HG03108 (cell line): ENCODE results near the gene EBF3.
"Not testable (repeated sequence)": the region's sequence is repeated elsewhere in the genome, so short reads cannot be mapped to it uniquely, and the experiment has no call there.

Experiments
- ATAC-seq: cut with Tn5 transposase; IDR thresholded peaks from one replicate; pipeline ENCODE4 v1.9.1; 2021; ENCODE audit warnings: moderate library complexity; ENCODE audit not compliant: unreplicated experiment

EBF3 gene

DNA sequence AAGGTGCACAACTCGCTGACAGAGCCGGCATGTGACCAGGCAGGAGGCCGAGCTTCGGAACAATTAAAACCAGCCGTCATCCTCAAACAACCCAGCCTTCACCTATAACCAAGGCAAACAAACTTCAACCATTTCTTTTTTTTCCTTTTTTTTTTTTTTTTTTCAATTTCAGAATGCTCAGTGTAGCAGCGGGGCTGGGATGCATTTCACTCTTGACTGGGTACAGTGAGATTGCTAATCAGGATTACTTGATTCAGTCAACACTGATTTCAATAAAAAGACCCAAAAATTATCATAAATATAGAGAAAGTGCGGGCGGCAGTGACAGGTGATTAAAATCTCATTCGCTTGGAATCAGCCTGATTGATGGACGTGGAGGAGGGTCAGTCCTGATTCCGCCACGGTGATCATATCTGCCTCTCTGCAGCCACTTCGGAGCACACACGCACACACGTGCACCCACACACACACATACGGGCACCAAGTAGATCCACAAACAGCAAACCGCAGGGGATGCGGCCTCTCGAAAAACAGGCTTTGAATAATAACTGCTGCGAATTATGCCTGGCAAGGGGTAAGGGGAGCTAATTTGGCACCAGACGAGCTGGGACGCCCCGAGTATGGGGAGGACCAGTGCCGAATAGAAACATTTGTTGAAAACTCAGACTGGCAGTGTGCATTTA is 31.2 kb downstream of the EBF3 start:
- ATAC-seq = no peak

DNA sequence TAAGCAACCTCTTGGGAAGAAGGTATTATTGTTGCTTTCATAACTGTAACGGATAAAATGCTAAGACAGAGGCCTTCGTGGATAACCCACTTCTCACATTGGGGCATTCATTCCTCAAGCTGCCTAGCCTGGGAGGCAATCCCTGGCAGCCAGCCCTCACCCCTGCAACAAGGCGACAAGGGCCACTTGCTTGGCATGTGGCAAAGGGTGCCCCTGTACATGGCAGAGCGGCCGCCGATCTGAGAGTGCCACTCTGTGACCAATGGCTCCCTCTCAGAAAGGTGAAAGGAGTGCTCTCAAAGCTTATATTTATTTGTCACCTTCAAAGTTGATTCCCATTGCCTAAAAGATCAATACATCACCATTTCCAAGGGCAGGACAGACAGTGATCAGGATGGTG is 31.9 kb downstream of the EBF3 start:
- no peak for ATAC-seq

DNA sequence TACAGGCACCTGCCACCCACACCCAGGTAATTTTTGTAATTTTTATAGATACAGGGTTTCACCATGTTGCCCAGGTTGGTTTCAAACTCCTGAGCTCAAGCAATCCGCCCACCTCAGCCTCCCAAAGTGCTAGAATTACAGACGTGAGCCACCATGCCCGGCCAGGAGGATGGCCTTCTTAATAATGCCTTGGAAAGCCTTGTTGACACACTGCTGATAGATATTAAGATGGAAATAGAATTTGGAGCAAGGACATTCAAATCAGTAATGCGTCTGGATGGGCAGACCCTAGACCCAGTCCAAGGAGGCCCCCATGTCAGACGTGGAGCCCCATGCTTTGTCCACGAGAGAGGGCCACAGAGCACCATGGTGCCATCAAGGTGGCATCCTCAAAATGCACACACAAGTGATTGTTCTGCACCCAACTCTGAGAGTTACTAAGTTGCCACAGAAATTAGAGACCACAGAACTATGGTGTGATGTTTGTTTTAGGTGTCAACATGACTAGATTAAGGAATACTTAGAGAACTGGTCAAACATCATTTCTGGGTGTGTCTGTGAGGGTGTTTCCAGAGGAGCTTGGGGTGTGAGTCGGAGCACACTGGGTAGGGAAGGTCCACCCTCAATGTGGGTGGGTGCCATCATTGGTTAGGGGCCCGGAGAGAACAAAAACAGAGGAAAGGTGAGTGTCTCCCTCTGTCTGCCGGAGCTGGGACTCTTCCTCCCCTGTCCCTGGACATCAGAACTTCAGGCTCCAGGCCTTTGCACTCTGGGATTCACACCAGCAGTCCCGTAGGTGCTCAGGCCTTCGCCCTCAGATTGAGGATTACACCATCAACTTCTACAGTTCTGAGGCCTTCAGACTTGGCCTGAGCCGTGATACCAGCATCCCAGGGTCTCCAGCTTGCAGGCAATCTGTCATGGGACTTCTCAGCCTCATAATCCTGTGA is 34.5 kb downstream of the EBF3 start:
- no peak for ATAC-seq

DNA sequence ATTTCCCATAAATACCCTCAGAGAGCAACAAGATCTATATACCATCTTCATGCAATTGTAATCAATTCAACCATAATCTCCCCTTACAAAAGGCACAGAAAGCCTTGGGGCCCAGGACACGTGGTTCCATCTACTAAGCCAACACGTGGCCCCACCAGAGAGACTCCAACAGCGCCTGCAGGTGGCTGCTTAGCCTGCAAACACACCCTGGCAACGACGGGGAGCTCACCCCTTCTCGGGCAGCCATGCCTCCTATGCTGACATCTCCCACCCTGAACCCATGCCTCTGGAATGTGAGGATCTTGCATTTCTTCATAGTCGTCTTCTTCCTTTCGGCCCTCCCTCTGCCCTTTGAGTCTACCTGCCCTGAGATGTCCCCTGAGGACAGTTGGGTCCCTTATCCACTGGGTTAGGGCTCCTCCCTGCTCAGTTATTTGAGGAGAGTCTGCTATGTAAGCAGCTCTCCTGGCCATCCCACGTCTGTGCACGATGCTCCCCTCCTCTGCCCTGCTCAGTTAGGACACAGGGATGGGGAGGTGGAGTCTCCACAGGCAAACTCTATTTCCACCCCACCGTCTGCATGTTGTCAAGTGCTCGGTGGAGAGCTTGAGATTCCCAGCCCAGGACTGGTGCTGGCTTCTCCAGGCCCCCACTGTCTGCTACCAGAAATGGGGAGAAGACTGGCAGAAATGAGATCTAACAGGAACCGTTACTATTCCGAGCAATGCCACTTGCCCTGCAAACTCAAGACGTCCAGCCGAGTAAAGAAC is 36.5 kb downstream of the EBF3 start:
- no peak for ATAC-seq

DNA sequence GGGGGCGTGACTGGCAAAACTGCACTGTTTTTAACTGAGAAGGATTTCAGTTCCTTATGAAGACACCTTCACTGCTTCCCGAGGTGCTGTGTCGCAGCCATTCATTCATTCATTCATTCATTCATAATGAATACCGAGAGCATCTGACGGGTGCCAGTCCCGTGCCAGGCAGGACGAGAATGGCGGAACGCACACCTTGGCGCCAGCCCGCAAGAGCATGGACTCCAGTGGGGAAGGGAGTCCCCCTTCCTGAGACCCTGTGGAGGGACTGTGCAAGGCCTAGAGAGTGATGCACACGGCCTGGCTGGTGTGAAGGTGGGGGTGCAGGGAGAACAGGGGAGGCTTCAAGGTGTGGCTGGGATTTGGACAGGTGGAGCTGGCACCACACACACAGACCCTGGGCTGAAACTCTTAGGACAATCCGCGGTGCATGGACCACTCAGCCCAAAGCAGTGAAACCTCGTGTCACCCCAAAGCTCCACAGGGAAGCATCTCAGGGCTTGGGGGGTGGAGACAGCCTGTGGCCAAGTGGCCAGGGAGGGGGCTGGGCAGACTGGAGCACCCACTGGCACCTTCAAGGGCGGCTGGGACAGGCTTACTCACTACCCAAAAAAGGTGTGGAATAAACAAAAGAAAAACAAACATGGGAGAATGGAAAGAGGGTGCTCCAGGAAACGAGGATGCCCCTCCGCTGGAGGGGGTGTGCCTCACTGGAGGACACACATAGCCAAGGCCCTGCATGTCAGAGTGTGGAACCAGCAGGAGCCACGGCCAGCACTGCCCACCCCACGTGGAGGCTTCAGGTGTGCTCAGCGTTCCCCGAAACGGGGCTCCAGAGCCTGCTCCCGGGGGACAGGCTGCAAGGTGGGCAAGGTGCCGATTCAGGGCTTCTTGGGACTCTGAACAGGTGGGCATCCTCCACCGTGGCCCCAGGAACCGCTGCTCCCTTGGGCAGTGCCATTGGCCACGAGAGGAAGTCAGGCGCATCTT is 37.7 kb downstream of the EBF3 start:
- ATAC-seq = no peak

DNA sequence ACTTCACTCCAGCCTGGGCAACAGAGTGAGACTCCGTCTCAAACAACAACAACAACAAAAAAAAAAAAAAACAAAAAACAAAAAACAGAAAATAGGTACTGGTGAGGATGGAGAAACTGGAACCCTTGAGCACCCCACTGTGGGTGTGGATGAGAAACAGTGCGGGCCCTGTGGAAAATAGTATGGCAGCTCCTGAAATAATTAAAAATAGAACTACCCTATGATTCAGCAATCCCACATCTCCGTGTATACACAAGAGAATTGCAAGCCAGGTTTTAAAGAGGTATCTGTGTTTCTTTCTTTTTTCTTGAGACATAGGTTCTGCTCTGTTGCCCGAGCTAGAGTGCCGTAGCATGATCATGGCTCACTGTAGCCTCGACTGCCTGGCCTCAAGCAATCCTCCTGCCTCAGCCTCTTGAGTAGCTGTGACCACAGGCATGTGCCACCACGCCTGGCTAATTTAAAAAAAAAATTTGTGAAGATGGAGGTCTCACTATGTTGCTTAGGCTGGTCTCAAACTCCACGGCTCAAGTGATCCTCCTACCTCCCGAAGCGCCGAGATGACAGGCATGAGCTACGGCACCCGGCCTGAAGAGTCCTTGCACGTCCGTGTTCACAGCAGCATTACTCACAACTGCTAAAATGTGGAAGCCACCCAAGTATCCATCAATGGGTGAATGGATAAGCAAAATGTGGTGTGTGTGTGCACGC is 39.5 kb downstream of the EBF3 start:
- ATAC-seq = no peak

DNA sequence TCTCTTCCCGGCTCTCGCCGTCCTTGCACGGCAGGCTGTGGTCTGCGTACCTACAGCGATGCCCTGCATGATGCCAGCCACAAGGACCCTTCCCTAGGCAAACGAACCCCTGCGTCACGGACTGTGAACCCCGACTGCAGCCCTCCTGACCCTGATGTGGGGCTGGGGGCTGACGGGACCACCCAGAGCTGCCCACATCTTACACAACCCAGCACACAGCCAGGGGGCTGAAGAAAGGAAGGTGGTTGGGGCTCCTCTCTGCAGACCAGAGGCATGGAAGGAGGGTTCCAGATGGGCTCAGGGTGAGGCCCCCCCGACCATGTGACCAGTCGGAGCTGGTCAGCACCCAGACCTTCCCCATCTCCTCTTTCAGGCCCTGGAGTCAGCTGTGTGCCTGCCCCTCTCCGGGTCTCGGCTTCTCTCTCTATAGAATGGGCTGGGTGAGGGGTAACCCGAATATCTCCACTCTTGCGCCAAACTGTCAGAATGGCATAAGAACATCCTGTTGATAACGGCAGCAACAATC is 41.4 kb downstream of the EBF3 start:
- no peak for ATAC-seq

DNA sequence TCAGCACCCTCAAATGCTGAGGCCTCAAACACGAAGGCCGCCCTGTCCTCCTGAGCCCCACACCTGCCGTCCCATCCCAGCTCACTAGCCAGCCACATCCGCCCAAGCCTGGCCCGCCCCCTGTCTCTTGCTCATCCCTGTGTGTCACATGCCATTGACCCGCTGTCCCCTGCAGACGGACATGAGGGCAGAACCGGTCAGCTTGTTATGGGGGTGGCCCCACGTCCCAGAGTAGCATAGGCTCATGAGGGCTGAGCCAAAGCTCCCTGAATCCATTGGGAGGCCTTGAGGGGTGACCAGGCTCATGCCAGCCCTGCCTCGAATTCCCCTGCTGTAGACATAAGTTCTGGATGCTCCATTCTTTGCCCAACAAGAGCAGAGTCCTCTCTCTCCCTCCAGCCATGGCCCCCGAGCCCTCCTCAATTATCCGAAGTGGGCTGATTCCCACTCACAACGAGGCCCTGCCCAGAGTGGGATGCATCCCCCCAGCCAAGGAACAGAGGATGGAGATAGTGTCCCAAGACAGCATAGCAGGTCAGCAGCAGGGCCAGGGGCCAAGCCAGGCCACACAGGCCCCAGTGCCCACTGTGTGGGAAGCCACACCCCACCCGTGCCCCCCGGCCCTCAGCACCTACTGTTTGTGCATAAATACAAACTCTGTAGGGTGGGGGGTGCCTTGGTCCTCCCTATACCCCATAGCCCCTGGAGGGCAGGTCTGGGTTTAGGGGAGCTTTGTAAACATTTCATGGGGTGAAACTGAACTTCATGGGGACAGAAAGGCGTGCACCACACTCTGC is 42.1 kb downstream of the EBF3 start:
- no peak for ATAC-seq

DNA sequence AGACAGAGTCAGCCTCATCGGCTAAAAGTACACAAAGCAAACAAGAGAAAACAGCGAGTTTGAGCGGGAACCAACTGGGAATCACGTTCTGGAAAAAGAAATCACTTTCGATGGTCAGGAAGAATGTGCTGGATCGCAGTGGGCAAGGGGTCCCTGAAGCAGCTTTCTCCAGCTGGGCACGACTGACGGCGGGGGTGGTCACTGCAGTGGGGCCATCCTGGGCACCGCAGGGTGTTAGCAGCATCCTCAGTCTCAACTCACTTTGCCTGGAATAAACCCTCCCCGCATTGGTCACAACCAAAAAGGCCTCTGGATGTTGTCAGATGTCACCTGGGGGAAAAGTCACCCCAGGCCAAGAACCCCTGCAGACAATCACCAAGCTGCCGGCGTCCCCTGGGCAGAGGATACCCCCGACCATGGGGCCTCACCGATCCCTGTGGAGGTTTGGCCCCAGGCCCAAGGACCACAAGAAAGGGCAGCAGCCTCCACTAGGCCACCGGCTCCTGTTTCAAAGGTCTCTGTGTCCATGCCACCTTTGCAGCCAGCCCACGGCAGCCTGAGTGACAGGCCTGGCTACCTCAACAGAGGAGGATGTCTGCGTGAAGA is 42.9 kb downstream of the EBF3 start:
- ATAC-seq = no peak

DNA sequence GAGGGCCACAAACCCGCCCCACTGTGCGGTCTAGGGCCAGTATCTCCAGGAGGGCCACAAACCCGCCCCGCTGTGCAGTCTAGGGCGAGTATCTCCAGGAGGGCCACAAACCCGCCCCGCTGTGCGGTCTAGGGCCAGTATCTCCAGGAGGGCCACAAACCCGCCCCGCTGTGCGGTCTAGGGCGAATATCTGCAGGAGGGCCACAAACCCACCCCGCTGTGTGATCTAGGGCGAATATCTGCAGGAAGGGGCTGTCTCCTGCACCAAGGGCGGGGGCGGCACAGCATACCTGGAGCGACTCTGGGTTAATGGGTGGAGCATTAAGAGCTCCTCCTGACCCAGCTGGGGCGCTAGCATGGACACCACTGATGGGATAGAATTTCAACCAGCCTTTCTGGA is 43.9 kb downstream of the EBF3 start:
- ATAC-seq = not testable (repeated sequence)

DNA sequence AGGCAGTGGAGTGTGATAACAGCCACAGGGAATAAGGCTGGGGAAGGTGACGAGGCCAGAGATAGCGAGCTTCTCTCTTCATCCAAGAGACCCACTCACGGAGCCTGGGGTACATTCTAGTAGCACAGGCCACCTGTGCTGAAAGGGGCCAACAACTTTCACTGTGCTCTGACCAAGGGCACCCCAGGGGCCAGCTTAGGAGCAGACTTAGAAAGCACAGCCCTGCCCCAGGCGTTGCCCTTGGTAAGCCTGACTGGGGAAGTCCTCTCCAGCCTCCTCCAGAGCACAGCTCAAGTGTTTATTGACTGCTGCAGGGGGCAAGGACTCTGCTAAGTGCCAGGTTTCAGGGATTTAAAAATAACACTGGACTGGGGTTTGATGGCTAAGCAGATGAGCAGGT is 44.7 kb downstream of the EBF3 start:
- ATAC-seq = no peak

DNA sequence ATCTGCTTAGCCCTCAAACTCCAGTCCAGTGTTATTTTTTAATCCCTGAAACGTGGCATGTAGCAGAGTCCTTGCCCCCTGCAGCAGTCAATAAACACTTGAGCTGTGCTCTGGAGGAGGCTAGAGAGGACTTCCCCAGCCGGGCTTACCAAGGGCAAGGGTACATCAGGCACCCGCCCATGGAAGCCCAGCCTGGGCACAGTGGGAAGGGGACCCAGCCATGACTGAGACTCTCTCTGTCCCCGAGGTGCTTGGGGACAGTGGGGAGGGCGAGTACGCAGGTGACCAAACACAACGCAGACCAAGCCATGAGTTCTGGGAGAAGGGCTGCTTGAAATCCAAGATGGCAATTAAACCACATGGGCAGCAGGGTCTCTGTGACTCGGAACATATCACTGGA is 45.2 kb downstream of the EBF3 start:
- no peak for ATAC-seq

DNA sequence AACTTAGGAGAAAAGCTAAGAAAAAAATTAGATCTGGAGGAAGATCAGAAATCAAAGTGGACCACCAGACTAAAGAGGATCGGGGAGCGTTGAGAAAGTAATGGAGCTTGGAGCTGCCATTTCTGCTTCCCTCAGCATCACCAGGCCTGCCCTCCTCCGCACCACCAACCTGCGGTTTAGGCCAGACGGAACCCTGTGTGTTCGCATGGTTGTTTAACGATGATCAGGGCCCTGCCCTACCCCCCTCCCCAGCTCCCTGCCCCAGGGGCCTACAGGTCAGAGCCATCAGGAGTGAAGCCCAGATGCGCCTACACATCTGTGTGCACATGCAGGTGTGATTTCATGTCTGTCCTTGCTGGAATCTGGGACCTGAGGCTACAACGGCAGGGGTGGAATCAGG is 45.7 kb downstream of the EBF3 start:
- no peak for ATAC-seq

DNA sequence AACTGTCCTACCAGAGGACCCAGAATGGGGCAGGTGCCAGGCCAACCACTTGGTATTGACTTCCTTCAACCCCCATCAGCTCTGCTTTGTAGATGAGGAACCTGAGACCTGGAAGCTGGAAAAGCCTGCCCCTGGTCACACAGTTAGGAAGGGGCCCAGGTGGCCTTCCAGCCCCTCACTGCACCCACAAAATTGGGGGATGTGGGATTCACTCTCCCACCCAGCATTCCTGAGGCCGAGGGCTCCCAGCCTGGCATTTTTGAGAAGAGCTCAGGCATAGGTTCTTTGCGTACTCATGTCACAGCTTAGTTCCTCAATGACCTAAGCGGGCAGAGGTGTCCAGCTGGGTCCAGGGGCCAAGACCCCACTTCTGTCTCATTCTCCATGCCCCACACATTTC is 46.1 kb downstream of the EBF3 start:
- ATAC-seq = no peak

DNA sequence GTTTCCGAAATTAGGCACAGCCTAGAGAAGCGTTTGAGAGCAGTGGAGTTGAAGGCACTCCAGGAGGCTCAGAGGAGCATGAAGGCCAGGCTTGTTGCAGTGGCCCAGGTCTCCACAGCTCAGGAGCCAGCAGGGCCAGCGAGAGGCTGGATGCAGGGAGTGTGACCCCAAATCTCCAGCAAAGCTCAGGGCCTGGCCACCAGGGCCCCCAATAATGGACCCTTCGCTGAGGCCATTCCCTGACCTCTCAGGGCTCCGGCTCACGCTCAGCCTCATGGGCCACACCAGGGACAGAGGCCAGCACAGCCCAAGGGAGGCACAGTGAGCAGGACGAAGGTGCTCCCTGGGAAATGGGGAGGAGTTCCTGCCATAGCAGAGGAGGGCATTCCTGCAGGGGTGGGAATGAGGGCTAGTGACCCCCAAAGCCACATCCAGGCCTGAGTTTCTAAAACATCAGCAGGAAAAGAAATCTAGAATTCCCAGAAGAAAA is 47.5 kb downstream of the EBF3 start:
- ATAC-seq = no peak

DNA sequence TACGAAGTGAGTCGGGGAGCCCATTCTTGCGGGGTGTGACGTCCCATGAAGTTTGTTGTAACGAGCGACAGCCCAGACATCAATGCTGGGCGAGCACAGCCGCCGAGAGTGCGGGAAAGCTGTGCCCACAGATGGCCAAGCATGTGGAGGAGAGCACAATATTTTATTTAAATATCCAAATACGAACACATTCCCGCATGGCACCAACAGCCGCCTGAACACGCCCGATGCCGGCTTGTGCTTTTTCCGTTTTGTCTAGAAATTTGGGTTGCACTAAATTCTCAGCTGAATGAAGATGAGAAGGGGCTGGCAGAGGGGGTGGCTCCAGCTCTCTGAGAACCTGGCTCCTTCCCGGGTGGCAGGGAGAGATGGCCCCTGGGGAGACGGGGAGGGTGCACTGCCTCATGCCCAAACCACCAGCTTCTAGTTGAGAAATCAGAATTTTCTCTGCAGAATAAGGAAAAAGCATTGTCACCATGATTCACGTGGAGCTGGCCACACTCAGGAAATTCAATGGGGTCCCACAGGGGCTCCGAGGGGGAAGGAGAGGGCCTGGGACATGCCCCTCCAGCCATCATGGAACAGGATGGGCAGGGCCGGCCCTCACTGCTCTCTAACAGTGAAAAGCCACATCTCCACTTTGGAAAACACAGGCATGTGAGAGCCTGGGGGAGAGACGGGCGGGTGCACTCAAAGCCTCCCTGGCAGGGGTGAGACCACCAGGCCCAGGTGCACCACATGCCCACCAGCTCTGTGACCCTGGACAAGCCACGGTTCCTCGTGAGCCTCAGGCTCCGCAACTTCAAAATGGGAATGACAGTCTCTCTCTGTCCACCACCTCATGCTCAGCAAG is 48.3 kb downstream of the EBF3 start:
- ATAC-seq = no peak

DNA sequence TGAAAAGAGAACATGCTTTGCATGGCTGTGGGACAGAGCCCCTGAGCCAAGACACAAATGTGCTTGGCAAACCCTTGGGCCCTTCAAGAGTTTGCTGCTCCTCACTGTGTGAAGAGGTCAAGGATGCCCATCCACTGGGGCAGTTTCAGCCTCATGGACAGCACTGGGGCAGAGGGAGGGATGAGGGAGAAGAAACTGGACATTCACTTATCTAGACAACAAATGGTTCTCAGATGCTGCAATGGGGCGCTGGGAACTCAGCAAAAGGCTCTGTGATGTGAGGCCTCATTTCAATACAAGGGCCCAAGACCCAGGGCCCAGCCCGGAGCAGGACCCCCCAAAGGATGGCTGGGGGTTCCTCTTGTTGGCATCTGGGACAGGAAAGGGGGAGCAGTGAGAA is 49.1 kb downstream of the EBF3 start:
- no peak for ATAC-seq
